Activated naive CD4-positive, alpha-beta T cell treated with anti-CD3 and anti-CD28 coated beads, Interleukin-2, amount 10 ng/mL, durations not matched to agents 5 hours and 36 hours (primary cell): ENCODE results near the gene TAS2R14. TPM values are rescaled to one million over a fixed set of nuclear protein-coding genes. Genes with fewer than 3 reads are reported as not detected.

Experiments used
- total RNA-seq, 2 experiments: library from RNA; stranded (reverse); gene quantifications; one replicate each; pipeline ENCODE4 v1.2.3, GENCODE V29; 2021

The TAS2R14 gene, protein sequence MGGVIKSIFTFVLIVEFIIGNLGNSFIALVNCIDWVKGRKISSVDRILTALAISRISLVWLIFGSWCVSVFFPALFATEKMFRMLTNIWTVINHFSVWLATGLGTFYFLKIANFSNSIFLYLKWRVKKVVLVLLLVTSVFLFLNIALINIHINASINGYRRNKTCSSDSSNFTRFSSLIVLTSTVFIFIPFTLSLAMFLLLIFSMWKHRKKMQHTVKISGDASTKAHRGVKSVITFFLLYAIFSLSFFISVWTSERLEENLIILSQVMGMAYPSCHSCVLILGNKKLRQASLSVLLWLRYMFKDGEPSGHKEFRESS
- 1 to 10 TPM; 1.6 TPM for total RNA-seq

DNA sequence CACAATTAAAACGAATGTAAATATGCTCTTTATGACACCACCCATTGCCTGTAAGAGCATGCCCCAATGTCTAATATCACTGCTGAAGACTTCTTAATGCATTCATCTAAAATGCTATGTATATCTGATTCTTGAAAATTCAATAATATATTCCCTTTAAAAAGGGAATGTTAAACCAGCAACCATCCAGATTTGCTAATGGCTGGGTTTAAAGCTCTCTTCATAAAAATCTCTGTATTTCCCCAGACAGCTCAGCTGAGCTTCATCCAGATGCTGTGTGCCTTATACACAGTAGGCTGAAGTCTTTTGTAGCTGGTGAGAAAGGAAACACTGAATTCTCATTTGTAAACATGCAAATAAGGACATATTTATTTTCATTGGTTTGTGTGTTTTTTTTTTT is at the start of gene TAS2R14:
TAS2R14 (minus strand) TSS at position 101 of the 400 bp plus-strand sequence; CDS start at position 45, 56 bp downstream.

DNA sequence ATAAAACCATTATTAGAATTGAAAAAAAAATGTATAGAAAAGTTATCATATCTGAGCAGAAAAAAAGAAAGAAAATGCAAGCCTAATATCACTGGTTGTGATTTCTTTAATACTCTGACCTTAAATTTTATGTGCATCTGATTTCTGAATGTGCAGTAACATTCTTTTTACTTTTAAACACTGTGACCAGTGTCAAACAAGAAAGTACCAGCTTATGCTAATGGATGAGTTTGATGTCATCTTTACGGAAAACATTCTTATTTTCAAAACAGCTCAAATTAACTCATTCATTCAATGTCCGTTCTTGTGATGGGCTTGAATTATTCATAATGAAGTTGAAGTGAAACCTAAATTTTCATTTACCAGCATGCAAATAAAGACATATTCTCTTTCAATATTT is 47.7 kb upstream of the TAS2R14 start, which contains the start of gene TAS2R50:
TAS2R50 (minus strand) TSS at position 101 of the 400 bp plus-strand sequence; CDS start at position 49, 52 bp downstream.

GRCh38 chr12:10928746-10929286 is 10.2 kb downstream of the TAS2R14 start, which contains the start of gene PRH2:
PRH2 (plus strand) TSS chr12:10929236; CDS start chr12:10929274, 38 bp downstream.

DNA sequence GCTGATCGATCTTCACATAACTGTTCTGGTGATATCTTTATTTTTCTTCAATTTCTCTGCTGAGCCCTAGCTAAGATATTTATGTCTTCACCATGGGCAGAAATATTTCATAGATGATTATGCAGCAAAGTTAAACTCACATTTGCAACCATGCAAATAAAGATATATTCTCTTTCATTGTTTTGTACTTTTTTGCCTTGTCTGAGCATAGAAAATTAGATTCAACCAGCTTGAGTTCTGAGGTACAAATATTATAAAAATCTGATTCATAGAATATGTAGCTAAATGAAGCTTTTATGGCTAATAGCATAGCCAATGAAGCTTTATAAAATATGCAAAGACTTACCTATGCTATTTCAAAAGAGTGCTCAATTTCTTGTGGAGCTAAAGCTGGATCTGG is 29.6 kb downstream of the TAS2R14 start, which contains the start of gene TAS2R13:
TAS2R13 (minus strand) TSS at position 101 of the 400 bp plus-strand sequence. CDS start 264 bp downstream, outside the sequence.

Other genes with a start within 250 kb of the TAS2R14 start
- 10 to 100 TPM; 39.7 to 41.8 TPM for gene YBX3, start 215.9 kb downstream of the TAS2R14 start, total RNA-seq
- not detected for gene TAS2R7, start 136.6 kb downstream of the TAS2R14 start, total RNA-seq
- gene TAS2R8, start 132.0 kb downstream of the TAS2R14 start, total RNA-seq, result not detected
- not detected for gene TAS2R9, start 129.1 kb downstream of the TAS2R14 start, total RNA-seq
- under 1 TPM; 0.25 to 0.36 TPM for gene TAS2R10, start 112.9 kb downstream of the TAS2R14 start, total RNA-seq
- 1 to 10 TPM; 1.5 to 1.8 TPM for gene PRR4, start 89.8 kb downstream of the TAS2R14 start, total RNA-seq
- gene PRH1, start 55.0 kb downstream of the TAS2R14 start, total RNA-seq, result 10 to 100 TPM; 11.3 to 11.5 TPM
- 1 to 10 TPM in 1 of 2 experiments, under 1 TPM in 1; 0.48 to 1.0 TPM for gene TAS2R13, start 29.7 kb downstream of the TAS2R14 start, total RNA-seq
- gene PRH2, start 10.0 kb downstream of the TAS2R14 start, total RNA-seq, result not detected
- 1 to 10 TPM in 1 of 2 experiments, under 1 TPM in 1; 0.55 to 1.2 TPM for gene TAS2R50, start 47.6 kb upstream of the TAS2R14 start, total RNA-seq
- 1 to 10 TPM in 1 of 2 experiments, under 1 TPM in 1; 0.86 to 1.4 TPM for gene TAS2R20, start 59.0 kb upstream of the TAS2R14 start, total RNA-seq
- 1 to 10 TPM; 2.2 to 2.5 TPM for gene TAS2R19, start 83.4 kb upstream of the TAS2R14 start, total RNA-seq
- gene TAS2R31, start 92.1 kb upstream of the TAS2R14 start, total RNA-seq, result 1 to 10 TPM; 2.4 to 3.4 TPM
- 1 to 10 TPM in 1 of 2 experiments, under 1 TPM in 1; 0.94 to 1.2 TPM for gene TAS2R46, start 123.0 kb upstream of the TAS2R14 start, total RNA-seq
- under 1 TPM; 0.53 to 0.81 TPM for gene TAS2R43, start 153.1 kb upstream of the TAS2R14 start, total RNA-seq
- gene TAS2R30, start 195.4 kb upstream of the TAS2R14 start, total RNA-seq, result 1 to 10 TPM; 2.2 to 2.4 TPM
- 1 to 10 TPM; 8.8 to 8.9 TPM for gene SMIM10L1, start 231.9 kb upstream of the TAS2R14 start, total RNA-seq
- not detected for gene TAS2R42, start 247.7 kb upstream of the TAS2R14 start, total RNA-seq